Ovary (tissue), 3 donors: Measurements from ENCODE around the gene INPPL1.

Experiments used
- CTCF ChIP-seq, 3 donors: fragments of 450-650 bp in 2 of 3; fragments of 200-600 bp in 1 of 3; IDR thresholded peaks; one replicate each; pipeline versions ENCODE4 v1.5.1 to v1.8.0; 2016 to 2022; ENCODE audit warnings: antibody characterized with exemption in 3 of 3, mild to moderate bottlenecking in 1 of 3
- POLR2A ChIP-seq: fragments of 450-650 bp; IDR thresholded peaks from one replicate; pipeline ENCODE4 v1.6.1; 2017; ENCODE audit warnings: antibody characterized with exemption, mild to moderate bottlenecking, moderate library complexity
- donor health status: DM: no; HTN: no; CAD: no.

GRCh38 chr11:72221386-72222075 is 3.0 kb upstream of the INPPL1 start:
- TF ChIP-seq CTCF (IDR thresholded peaks at IDR 0.05) (no peak), POLR2A (no peak)
